Astrocyte (in vitro differentiated cells and primary cell): ENCODE results near the gene TMEM132E. TPM values are rescaled to one million over a fixed set of nuclear protein-coding genes. Genes with fewer than 3 reads are reported as not detected.

ENCODE experiments used
- DNase-seq: peaks from one replicate; pipeline ENCODE4 v3.0.0-alpha.2; 2010; ENCODE audit warnings: low read depth
- FAIRE-seq: peaks from 2 replicates; lab custom pipeline; 2011; peaks lifted over from hg19 to GRCh38; lab: Jason Lieb, UNC
- H2AFZ ChIP-seq: 2 replicates; pipeline ENCODE4 v1.6.0; 2012; ENCODE audit warnings: low read depth, low read length, inconsistent platforms
- H3K27ac ChIP-seq: 2 replicates; pipeline ENCODE4 v1.5.1; 2011; ENCODE audit warnings: low read depth, low read length, inconsistent platforms
- H3K27me3 ChIP-seq: 2 replicates; pipeline ENCODE4 v1.6.0; 2011; ENCODE audit warnings: low read length, inconsistent platforms; ENCODE audit not compliant: insufficient read depth
- H3K36me3 ChIP-seq: 2 replicates; pipeline ENCODE4 v1.5.1; 2011; ENCODE audit warnings: low read length, inconsistent platforms; ENCODE audit not compliant: insufficient read depth
- H3K4me1 ChIP-seq: 2 replicates; pipeline ENCODE4 v1.5.1; 2011; ENCODE audit warnings: low read length, inconsistent platforms; ENCODE audit not compliant: insufficient read depth
- H3K4me2 ChIP-seq: 2 replicates; pipeline ENCODE4 v1.6.0; 2012; ENCODE audit warnings: low read length, inconsistent platforms
- H3K4me3 ChIP-seq: 2 replicates; pipeline ENCODE4 v1.5.1; 2011; ENCODE audit warnings: low read depth, mild to moderate bottlenecking, low read length, inconsistent platforms; ENCODE audit not compliant: insufficient read depth
- H3K79me2 ChIP-seq: 2 replicates; pipeline ENCODE4 v1.6.0; 2012; ENCODE audit warnings: mild to moderate bottlenecking, low read length, inconsistent platforms; ENCODE audit not compliant: insufficient read depth
- H3K9ac ChIP-seq: 2 replicates; pipeline ENCODE4 v1.6.0; 2012; ENCODE audit warnings: mild to moderate bottlenecking, low read length, inconsistent platforms
- H3K9me3 ChIP-seq: 2 replicates; pipeline ENCODE4 v1.5.1; 2012; ENCODE audit warnings: low read depth, mild to moderate bottlenecking, low read length, inconsistent platforms; ENCODE audit not compliant: insufficient read depth
- H4K20me1 ChIP-seq: 2 replicates; pipeline ENCODE4 v1.6.0; 2012; ENCODE audit warnings: low read length, inconsistent platforms; ENCODE audit not compliant: insufficient read depth
- H3K27ac Mint-ChIP-seq: one replicate; pipeline ENCODE4 v1.8.0; 2021; ENCODE audit warnings: mild to moderate bottlenecking, mixed read lengths; ENCODE audit not compliant: unreplicated experiment
- H3K27me3 Mint-ChIP-seq: one replicate; pipeline ENCODE4 v1.8.0; 2021; ENCODE audit warnings: low read depth, mixed read lengths; ENCODE audit not compliant: unreplicated experiment
- H3K36me3 Mint-ChIP-seq: one replicate; pipeline ENCODE4 v1.8.0; 2021; ENCODE audit warnings: low read depth, mixed read lengths; ENCODE audit not compliant: unreplicated experiment
- H3K4me1 Mint-ChIP-seq: one replicate; pipeline ENCODE4 v1.8.0; 2021; ENCODE audit warnings: low read depth, mixed read lengths; ENCODE audit not compliant: unreplicated experiment
- H3K4me3 Mint-ChIP-seq: one replicate; pipeline ENCODE4 v1.8.0; 2021; ENCODE audit warnings: mild to moderate bottlenecking, moderate library complexity, mixed read lengths; ENCODE audit not compliant: unreplicated experiment
- H3K9me3 Mint-ChIP-seq: one replicate; pipeline ENCODE4 v1.8.0; 2021; ENCODE audit warnings: mild to moderate bottlenecking, mixed read lengths; ENCODE audit not compliant: unreplicated experiment
- EZH2 ChIP-seq: IDR thresholded peaks from 2 replicates; pipeline ENCODE4 v1.6.1; 2012; ENCODE audit warnings: mild to moderate bottlenecking, low read length, inconsistent platforms; ENCODE audit not compliant: insufficient read depth
- total RNA-seq: library from RNA; stranded (reverse); gene quantifications from 2 replicates; pipeline ENCODE4 v1.2.1, GENCODE V29; 2021
- TF ChIP-seq, protein P1 (sequence below): IDR thresholded peaks from 2 replicates; pipeline ENCODE4 v1.5.1; 2011; ENCODE audit warnings: low read depth, mild to moderate bottlenecking, inconsistent platforms, low read length, moderate library complexity; ENCODE audit not compliant: insufficient read depth

The TMEM132E gene
- total RNA-seq, 1 donor from 2014 or later: 0.18 TPM

DNA sequence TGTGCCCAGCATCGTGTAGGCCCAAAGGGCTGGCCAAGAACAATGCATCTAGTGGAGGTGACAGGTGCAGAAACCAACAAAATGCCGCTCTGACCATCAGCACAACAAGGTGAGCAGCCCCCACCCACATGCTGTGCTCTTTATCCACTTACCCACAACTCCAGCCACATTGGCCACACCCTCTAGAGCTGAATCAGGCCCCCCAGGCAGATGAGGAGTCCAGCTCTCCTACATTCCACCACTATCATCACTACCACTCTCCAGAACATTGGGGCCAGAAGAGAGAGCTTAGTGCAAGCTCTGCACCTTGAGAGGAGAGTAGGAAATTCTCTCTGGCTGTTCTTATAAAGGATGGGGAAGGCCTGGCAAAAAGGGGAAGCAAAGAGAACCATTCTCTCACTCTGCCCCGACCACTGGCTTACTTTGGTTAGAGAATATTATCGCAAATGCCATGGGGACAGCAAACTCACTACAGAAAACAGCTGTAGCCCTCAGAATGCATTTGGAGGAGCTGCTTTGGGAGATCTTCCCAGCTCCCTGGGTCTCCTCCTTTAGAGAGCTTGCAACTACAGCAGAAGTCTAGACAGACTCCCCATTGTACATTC lies 75.0 kb downstream of the TMEM132E start:
- Histone ChIP-seq H2AFZ (no peak overlapping the region), H4K20me1 (no peaks in the 10 kb centered on the region), H3K27ac (no peak overlapping the region), H3K9ac (no peak overlapping the region), H3K9me3 (no peaks in the 10 kb centered on the region), H3K36me3 (no peaks in the 10 kb centered on the region), H3K4me2 (no peak overlapping the region), H3K4me3 (no peak overlapping the region), H3K4me1 (no peaks in the 10 kb centered on the region), H3K27me3 (no peaks in the 10 kb centered on the region), H3K79me2 (no peaks in the 10 kb centered on the region)
- Mint-ChIP-seq H3K27ac (no peak overlapping the region), H3K9me3 (no peaks in the 10 kb centered on the region), H3K36me3 (no peaks in the 10 kb centered on the region), H3K27me3 (peaks cover 49% of the 10 kb centered on the region), H3K4me1 (no peaks in the 10 kb centered on the region), H3K4me3 (no peak overlapping the region)
- FAIRE-seq (no peak), DNase-seq (no peak)
- TF ChIP-seq, protein P1, sequence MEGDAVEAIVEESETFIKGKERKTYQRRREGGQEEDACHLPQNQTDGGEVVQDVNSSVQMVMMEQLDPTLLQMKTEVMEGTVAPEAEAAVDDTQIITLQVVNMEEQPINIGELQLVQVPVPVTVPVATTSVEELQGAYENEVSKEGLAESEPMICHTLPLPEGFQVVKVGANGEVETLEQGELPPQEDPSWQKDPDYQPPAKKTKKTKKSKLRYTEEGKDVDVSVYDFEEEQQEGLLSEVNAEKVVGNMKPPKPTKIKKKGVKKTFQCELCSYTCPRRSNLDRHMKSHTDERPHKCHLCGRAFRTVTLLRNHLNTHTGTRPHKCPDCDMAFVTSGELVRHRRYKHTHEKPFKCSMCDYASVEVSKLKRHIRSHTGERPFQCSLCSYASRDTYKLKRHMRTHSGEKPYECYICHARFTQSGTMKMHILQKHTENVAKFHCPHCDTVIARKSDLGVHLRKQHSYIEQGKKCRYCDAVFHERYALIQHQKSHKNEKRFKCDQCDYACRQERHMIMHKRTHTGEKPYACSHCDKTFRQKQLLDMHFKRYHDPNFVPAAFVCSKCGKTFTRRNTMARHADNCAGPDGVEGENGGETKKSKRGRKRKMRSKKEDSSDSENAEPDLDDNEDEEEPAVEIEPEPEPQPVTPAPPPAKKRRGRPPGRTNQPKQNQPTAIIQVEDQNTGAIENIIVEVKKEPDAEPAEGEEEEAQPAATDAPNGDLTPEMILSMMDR: no peak
- TF ChIP-seq EZH2: no peak

DNA sequence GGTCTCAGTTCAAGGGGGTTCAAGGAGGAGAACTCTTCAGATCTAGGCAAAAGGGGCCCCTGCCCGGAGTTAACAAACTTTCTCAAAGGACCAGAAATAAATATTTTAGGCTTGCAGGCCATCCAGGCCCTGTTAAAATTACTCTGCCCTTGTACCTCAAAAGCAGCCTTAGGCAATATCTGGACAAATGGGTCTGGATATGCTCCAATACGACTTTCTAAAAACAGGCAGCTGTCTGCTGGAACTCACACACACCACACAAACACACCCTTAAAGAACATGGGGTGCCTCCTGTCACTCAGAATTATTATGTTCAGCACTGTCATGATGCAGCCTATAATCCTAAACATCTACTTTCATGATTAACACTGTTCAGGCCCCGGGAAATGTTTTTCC lies 75.5 kb downstream of the TMEM132E start:
- H3K4me2 ChIP-seq: no peak overlapping the region

DNA sequence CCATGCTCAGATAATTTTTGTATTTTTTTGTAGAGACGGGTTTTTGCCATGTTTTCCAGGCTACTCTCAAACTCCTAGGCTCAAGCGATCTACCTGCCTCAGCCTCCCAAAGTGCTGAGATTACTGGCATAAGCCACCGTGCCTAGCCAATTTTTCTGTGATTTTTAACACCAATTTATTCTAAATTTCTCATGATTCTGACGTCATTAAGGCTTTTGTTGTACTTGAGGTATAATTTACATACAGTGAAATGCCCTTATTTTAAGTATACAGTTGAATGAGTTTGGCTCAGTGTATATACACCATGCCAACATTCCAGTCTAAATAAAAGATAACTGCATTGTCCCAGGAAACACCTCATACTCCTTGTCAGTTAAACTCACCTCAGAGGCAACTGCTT lies 77.4 kb downstream of the TMEM132E start:
- Mint-ChIP-seq H3K4me1 (no peaks in the 10 kb centered on the region), H3K36me3 (no peaks in the 10 kb centered on the region), H3K27me3 (peaks cover 50% of the 10 kb centered on the region), H3K4me3 (no peak overlapping the region), H3K27ac (no peak overlapping the region), H3K9me3 (no peaks in the 10 kb centered on the region)
- H3K9me3 ChIP-seq: no peaks in the 10 kb centered on the region
- no peaks in the 10 kb centered on the region for H3K36me3 ChIP-seq
- no peaks in the 10 kb centered on the region for H3K27me3 ChIP-seq
- H3K27ac ChIP-seq: no peak overlapping the region
- H2AFZ ChIP-seq: no peak overlapping the region
- no peak overlapping the region for H3K4me2 ChIP-seq
- no peaks in the 10 kb centered on the region for H4K20me1 ChIP-seq
- H3K79me2 ChIP-seq: no peaks in the 10 kb centered on the region
- no peaks in the 10 kb centered on the region for H3K4me1 ChIP-seq
- H3K9ac ChIP-seq: no peak overlapping the region
- H3K4me3 ChIP-seq: no peak overlapping the region
- TF ChIP-seq, protein P1: no peak
- no peak for TF ChIP-seq EZH2
- no peak for FAIRE-seq
- DNase-seq: no peak

More for the DNA sequence above, 75.5 kb downstream of the TMEM132E start:
- Mint-ChIP-seq H3K4me1 (no peaks in the 10 kb centered on the region), H3K27ac (no peak overlapping the region), H3K9me3 (no peaks in the 10 kb centered on the region), H3K27me3 (peaks cover 52% of the 10 kb centered on the region), H3K36me3 (no peaks in the 10 kb centered on the region), H3K4me3 (no peak overlapping the region)
- no peaks in the 10 kb centered on the region for H3K36me3 ChIP-seq
- H2AFZ ChIP-seq: no peak overlapping the region
- TF ChIP-seq, protein P1: no peak
- no peak for TF ChIP-seq EZH2
- no peak overlapping the region for H3K4me3 ChIP-seq
- no peaks in the 10 kb centered on the region for H3K27me3 ChIP-seq
- no peaks in the 10 kb centered on the region for H3K4me1 ChIP-seq
- DNase-seq (no peak), FAIRE-seq (no peak)
- H3K9me3 ChIP-seq: no peaks in the 10 kb centered on the region
- no peak overlapping the region for H3K9ac ChIP-seq
- H3K79me2 ChIP-seq: no peaks in the 10 kb centered on the region
- no peaks in the 10 kb centered on the region for H4K20me1 ChIP-seq
- no peak overlapping the region for H3K27ac ChIP-seq
